HCT116 (cell line): ENCODE measurements around the gene CTXND1. TPM values are rescaled to one million over a fixed set of nuclear protein-coding genes. Genes with fewer than 3 reads are reported as not detected.

Experiments
- ATAC-seq: fragments of 200-7000 bp; cut with Tn5 transposase; 2 replicates; pipeline ENCODE4 v1.9.1; 2020; ENCODE audit warnings: mild to moderate bottlenecking, moderate library complexity
- BruUV-seq: library from RNA; stranded (reverse); fragments of 400-500 nt; replicated peaks from 2 replicates; lab custom pipeline; 2021; lab: Mats Ljungman, UMichigan
- CTCF ChIA-PET: fragments of 300-600 bp; sonication (Branson Sonifier 250); formaldehyde crosslinking; loops from one replicate; lab custom pipeline; 2021; ENCODE audit warnings: antibody characterized with exemption; lab: Charles Lee
- POLR2A ChIA-PET: fragments of 300-600, 350-600 bp; sonication (Branson Sonifier 250); formaldehyde crosslinking; loops from one replicate; lab custom pipeline; 2021; ENCODE audit warnings: antibody characterized with exemption; lab: Charles Lee
- RAD21 ChIA-PET, 2 experiments: fragments of 300-600 bp; sonication (Branson Sonifier 250); formaldehyde crosslinking; loops; one replicate each; lab custom pipeline; 2023; ENCODE audit warnings: low total read pairs in 2 of 2; ENCODE audit not compliant: uncharacterized antibody in 2 of 2, unreplicated experiment in 2 of 2, low non-redundant PET in 1 of 2; lab: Charles Lee
- DNase-seq: peaks from one replicate; pipeline ENCODE4 v3.0.0-alpha.2; 2010; ENCODE audit warnings: low read depth, low spot score
- H2AFZ ChIP-seq: fragments of 200-600 bp; shearing (Covaris generic), sonication (generic); 2 replicates; pipeline ENCODE4 v1.6.1; 2017; ENCODE audit warnings: low read depth, mixed run types, mixed read lengths, antibody characterized with exemption, low read length; ENCODE audit not compliant: poor library complexity, severe bottlenecking
- H3K27ac ChIP-seq: 2 replicates; pipeline ENCODE4 v1.5.1; 2012; ENCODE audit warnings: low read depth, low read length
- H3K27me3 ChIP-seq: fragments of 200-600 bp; sonication (generic); 2 replicates; pipeline ENCODE4 v1.6.1; 2016; ENCODE audit warnings: mixed run types, low read length, mixed read lengths; ENCODE audit not compliant: insufficient read depth
- H3K36me3 ChIP-seq, 2 experiments: fragments of 200-500 bp in 1 of 2; fragments of 200-600 bp in 1 of 2; sonication (Bioruptor generic) in 1 of 2; sonication (generic) in 1 of 2; 2 replicates each; pipeline versions ENCODE4 v1.5.1 to v1.6.1; 2014 to 2016; ENCODE audit warnings: low read length in 2 of 2, inconsistent platforms in 1 of 2, mixed read lengths in 1 of 2, mixed run types in 1 of 2; ENCODE audit not compliant: insufficient read depth in 2 of 2, control insufficient read depth in 1 of 2
- H3K4me1 ChIP-seq, 2 experiments: fragments of 200-600 bp in 1 of 2; sonication (generic) in 1 of 2; 2 replicates each; pipeline versions ENCODE4 v1.5.1 to v1.6.1; 2012 to 2017; ENCODE audit warnings: low read length in 2 of 2, inconsistent platforms in 1 of 2, mild to moderate bottlenecking in 1 of 2, mixed read lengths in 1 of 2, mixed run types in 1 of 2, moderate library complexity in 1 of 2; ENCODE audit not compliant: insufficient read depth in 2 of 2, control insufficient read depth in 1 of 2
- H3K4me2 ChIP-seq: fragments of 200-600 bp; sonication (generic); 2 replicates; pipeline ENCODE4 v1.6.1; 2017; ENCODE audit warnings: mixed run types, low read length, mixed read lengths
- H3K4me3 ChIP-seq, 2 experiments: fragments of 200-600 bp in 1 of 2; sonication (generic) in 1 of 2; replicated peaks in 1 of 2; 2 replicates each; pipeline ENCODE4 v1.5.1; 2011 to 2016; ENCODE audit warnings: low read length in 2 of 2, control low read depth in 1 of 2, low read depth in 1 of 2, mild to moderate bottlenecking in 1 of 2, mixed read lengths in 1 of 2, mixed run types in 1 of 2
- H3K79me2 ChIP-seq: fragments of 200-600 bp; sonication (generic); 2 replicates; pipeline ENCODE4 v1.6.1; 2017; ENCODE audit warnings: mild to moderate bottlenecking, mixed run types, low read length, moderate library complexity, mixed read lengths; ENCODE audit not compliant: insufficient read depth
- H3K9ac ChIP-seq: fragments of 200-600 bp; sonication (generic); 2 replicates; pipeline ENCODE4 v1.6.1; 2016; ENCODE audit warnings: low read length, mixed read lengths
- H3K9me2 ChIP-seq: fragments of 200-600 bp; sonication (generic), shearing (Covaris generic); 2 replicates; pipeline ENCODE4 v1.6.1; 2017; ENCODE audit warnings: mixed run types, mild to moderate bottlenecking, moderate library complexity; ENCODE audit not compliant: insufficient read depth
- H3K9me3 ChIP-seq, 2 experiments: fragments of 200-500 bp in 1 of 2; fragments of 200-600 bp in 1 of 2; sonication (Bioruptor generic) in 1 of 2; sonication (generic) in 1 of 2; 2 replicates each; pipeline ENCODE4 v1.6.1; 2014 to 2017; ENCODE audit warnings: low read length in 2 of 2, mixed read lengths in 2 of 2, inconsistent platforms in 1 of 2, low read depth in 1 of 2, mild to moderate bottlenecking in 1 of 2, mixed run types in 1 of 2, moderate library complexity in 1 of 2; ENCODE audit not compliant: control insufficient read depth in 1 of 2, insufficient read depth in 1 of 2
- H4K20me1 ChIP-seq: fragments of 200-600 bp; sonication (generic), shearing (Covaris generic); 2 replicates; pipeline ENCODE4 v1.6.1; 2017; ENCODE audit warnings: mixed run types, mild to moderate bottlenecking, moderate library complexity; ENCODE audit not compliant: insufficient read depth
- CBX3 ChIP-seq: IDR thresholded peaks from 2 replicates; pipeline ENCODE4 v1.6.1; 2012; ENCODE audit warnings: low read depth
- CEBPB ChIP-seq: IDR thresholded peaks from 2 replicates; pipeline ENCODE4 v1.6.1; 2012; ENCODE audit warnings: low read depth
- FOSL1 ChIP-seq: IDR thresholded peaks from 2 replicates; pipeline ENCODE4 v1.6.1; 2012; ENCODE audit warnings: low read depth
- JUND ChIP-seq: IDR thresholded peaks from 2 replicates; pipeline ENCODE4 v1.6.1; 2012
- POLR2AphosphoS5 ChIP-seq: IDR thresholded peaks from 2 replicates; pipeline ENCODE4 v1.6.1; 2011; ENCODE audit warnings: mild to moderate bottlenecking, low read depth, low read length, moderate library complexity
- RAD21 ChIP-seq: IDR thresholded peaks from 2 replicates; pipeline ENCODE4 v1.6.1; 2012; ENCODE audit warnings: low read depth, mild to moderate bottlenecking
- SIN3A ChIP-seq: IDR thresholded peaks from 2 replicates; pipeline ENCODE4 v1.6.1; 2012; ENCODE audit warnings: low read depth
- SRF ChIP-seq: IDR thresholded peaks from 2 replicates; pipeline ENCODE4 v1.6.1; 2012; ENCODE audit warnings: low read depth
- TCF7L2 ChIP-seq: IDR thresholded peaks from 2 replicates; pipeline ENCODE4 v1.7.0; 2011; ENCODE audit warnings: borderline replicate concordance, inconsistent platforms; ENCODE audit not compliant: insufficient read depth, insufficient read length; ENCODE audit errors: extremely low read depth
- ZBTB33 ChIP-seq: IDR thresholded peaks from 2 replicates; pipeline ENCODE4 v1.6.1; 2011; ENCODE audit warnings: mild to moderate bottlenecking, low read length, moderate library complexity; ENCODE audit not compliant: insufficient replicate concordance; ENCODE audit errors: extremely low read depth
- ZNF274 ChIP-seq: fragments of 200-500 bp; sonication (Bioruptor generic); IDR thresholded peaks from 2 replicates; pipeline ENCODE4 v1.6.1; 2014; ENCODE audit warnings: mild to moderate bottlenecking, low read depth, low read length, inconsistent platforms
- intact Hi-C: fragments of 100-400 bp; cut with micrococcal nuclease; formaldehyde crosslinking; loops from 2 replicates; pipeline ENCODE4 v1.10.0; 2022
- total RNA-seq: library from RNA; stranded (reverse); gene quantifications from one replicate; pipeline ENCODE4 v1.2.1, GENCODE V29; 2021; ENCODE audit not compliant: unreplicated experiment
- TF ChIP-seq, protein P1 (sequence below): IDR thresholded peaks from 2 replicates; pipeline ENCODE4 v1.6.1; 2012

Gene CTXND1
- total RNA-seq, 1 experiment from 2014 or later = not detected

- ATAC-seq (no peak), DNase-seq (no peak)
- POLR2A ChIA-PET = no interaction called here
- TF ChIP-seq ZBTB33 (no peak), SIN3A (no peak), CBX3 (no peak)
- TF ChIP-seq, protein P1, sequence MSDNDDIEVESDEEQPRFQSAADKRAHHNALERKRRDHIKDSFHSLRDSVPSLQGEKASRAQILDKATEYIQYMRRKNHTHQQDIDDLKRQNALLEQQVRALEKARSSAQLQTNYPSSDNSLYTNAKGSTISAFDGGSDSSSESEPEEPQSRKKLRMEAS = no peak
- Histone ChIP-seq H2AFZ (no peak overlapping the region), H3K9ac (no peak overlapping the region), H3K36me3 (0 out of 4 replicates have a peak, but pooled peaks cover 0 to 2% of the 10 kb centered on the region in 2 experiments), H3K79me2 (no peaks in the 10 kb centered on the region), H3K4me2 (no peak overlapping the region), H3K27me3 (no peaks in the 10 kb centered on the region), H3K9me2 (no peaks in the 10 kb centered on the region), H3K4me1 (peaks cover 0 to 6% of the 10 kb centered on the region in 2 experiments; a peak in 3 of 4 replicates), H3K9me3 (no peaks in the 10 kb centered on the region), H3K27ac (no peak overlapping the region), H4K20me1 (no peaks in the 10 kb centered on the region), H3K4me3 (no peak overlapping the region)
- intact Hi-C loops = no loop called here
- CTCF ChIA-PET = no interaction called here
- RAD21 ChIA-PET = no interaction called here
- BruUV-seq = no TSS peak
Measured at GRCh38 chr15:80160570-80161156, 91.3 kb downstream of the CTXND1 start.

GRCh38 chr15:80159811-80160569 is 92.0 kb downstream of the CTXND1 start:
- DNase-seq = no peak
- Histone ChIP-seq H3K27ac (no peak overlapping the region), H3K4me3 (no peak overlapping the region), H3K36me3 (0 out of 4 replicates have a peak, but pooled peaks cover 0 to 2% of the 10 kb centered on the region in 2 experiments), H3K9ac (no peak overlapping the region), H3K79me2 (no peaks in the 10 kb centered on the region), H3K4me1 (peaks cover 3 to 13% of the 10 kb centered on the region in 2 experiments; a peak in 3 of 4 replicates), H2AFZ (no peak overlapping the region), H4K20me1 (no peaks in the 10 kb centered on the region), H3K4me2 (no peak overlapping the region), H3K9me3 (no peaks in the 10 kb centered on the region), H3K9me2 (no peaks in the 10 kb centered on the region), H3K27me3 (no peaks in the 10 kb centered on the region)
- no TSS peak for BruUV-seq
- no peak for ATAC-seq
- TF ChIP-seq CBX3 (no peak), SRF (no peak), POLR2AphosphoS5 (no peak), TCF7L2 (no peak), JUND (no peak), RAD21 (no peak), ZNF274 (no peak), CEBPB (no peak), FOSL1 (no peak)
- TF ChIP-seq, protein P1 = no peak
- ChIA-PET POLR2A (no interaction called here), RAD21 (no interaction called here), CTCF (no interaction called here)
- intact Hi-C loops = no loop called here
